ENCODE measurements around the gene TMEM213. TPM values are rescaled to one million over a fixed set of nuclear protein-coding genes. Genes with fewer than 3 reads are reported as not detected.

TMEM213 gene
- total and polyA plus RNA-seq, 2 of the 8 experiments (the other 6 are each of a cell fraction or from before 2014, with no cell fraction given): 0.21 to 0.67 TPM

- TF ChIP-seq CHD7 (IDR thresholded peaks at IDR 0.05; ENCODE audit: insufficient replicate concordance, low read length): no peak
- TF ChIP-seq NRF1 (IDR thresholded peaks at IDR 0.05; ENCODE audit: low read depth, low read length): no peak
- no peak for TF ChIP-seq EZH2 (IDR thresholded peaks at IDR 0.05; ENCODE audit: low read depth, low read length, severe bottlenecking)
- TF ChIP-seq JUND (IDR thresholded peaks at IDR 0.05; ENCODE audit: low read length): no peak
- no peak for TF ChIP-seq SP2 (IDR thresholded peaks at IDR 0.05; ENCODE audit: low read length)
- TF ChIP-seq TBP (IDR thresholded peaks at IDR 0.05; ENCODE audit: low read depth, low read length): no peak
- TF ChIP-seq CBX5 (IDR thresholded peaks at IDR 0.05; ENCODE audit: low read depth, low read length): no peak
- no peak for TF ChIP-seq FOSL1 (IDR thresholded peaks at IDR 0.05; ENCODE audit: insufficient read depth, low read depth, low read length)
These were observed 47.9 kb downstream of the TMEM213 start (continued) for GRCh38 chr7:138845711-138846110.

All from H1 (cell line).